ENCODE measurements around the gene KAZN.

The KAZN gene

GRCh38 chr1:15064217-15064929 lies 465.9 kb downstream of the KAZN start:
- DNase-seq (ENCODE audit: low spot score): no peak

- DNase-seq (ENCODE audit: low spot score): no peak
These were observed 466.8 kb downstream of the KAZN start for GRCh38 chr1:15065291-15065690.

- no peak for DNase-seq (ENCODE audit: low spot score)
These were observed 467.3 kb downstream of the KAZN start for GRCh38 chr1:15065736-15066135.

- DNase-seq (ENCODE audit: low spot score): no peak
These were observed 467.7 kb downstream of the KAZN start for GRCh38 chr1:15066191-15066590.

GRCh38 chr1:15067148-15067547 lies 468.7 kb downstream of the KAZN start:
- DNase-seq (ENCODE audit: low spot score): no peak

GRCh38 chr1:15068152-15068551 lies 469.7 kb downstream of the KAZN start:
- no peak for DNase-seq (ENCODE audit: low spot score)

- no peak for DNase-seq (ENCODE audit: low spot score)
These were observed 470.5 kb downstream of the KAZN start for GRCh38 chr1:15068997-15069396.

GRCh38 chr1:15070145-15070748 lies 471.8 kb downstream of the KAZN start:
- DNase-seq (ENCODE audit: low spot score): no peak

- no peak for DNase-seq (ENCODE audit: low spot score)
These were observed 473.5 kb downstream of the KAZN start for GRCh38 chr1:15071936-15072335.

- DNase-seq (ENCODE audit: low spot score): no peak
These were observed 475.4 kb downstream of the KAZN start for GRCh38 chr1:15073799-15074308.

GRCh38 chr1:15075175-15075574 lies 476.7 kb downstream of the KAZN start:
- no peak for DNase-seq (ENCODE audit: low spot score)

- DNase-seq (ENCODE audit: low spot score): peak; percentile 31
These were observed 477.3 kb downstream of the KAZN start for GRCh38 chr1:15075817-15076216.

- DNase-seq (ENCODE audit: low spot score): no peak
These were observed 478.3 kb downstream of the KAZN start for GRCh38 chr1:15076807-15077206.

GRCh38 chr1:15077384-15077783 lies 478.9 kb downstream of the KAZN start:
- DNase-seq (ENCODE audit: low spot score): no peak

GRCh38 chr1:15080328-15081007 lies 482.0 kb downstream of the KAZN start:
- no peak for DNase-seq (ENCODE audit: low spot score)

- DNase-seq (ENCODE audit: low spot score): no peak
These were observed 482.6 kb downstream of the KAZN start for GRCh38 chr1:15081102-15081501.

- DNase-seq (ENCODE audit: low spot score): no peak
These were observed 485.1 kb downstream of the KAZN start for GRCh38 chr1:15083578-15083977.

- DNase-seq (ENCODE audit: low spot score): peak; percentile 63
These were observed 489.9 kb downstream of the KAZN start for GRCh38 chr1:15088281-15088971.

GRCh38 chr1:15089258-15089992 lies 490.9 kb downstream of the KAZN start:
- DNase-seq (ENCODE audit: low spot score): peak; percentile 36

- DNase-seq (ENCODE audit: low spot score): no peak
These were observed 491.9 kb downstream of the KAZN start for GRCh38 chr1:15090373-15090772.

- DNase-seq (ENCODE audit: low spot score): no peak
These were observed 495.6 kb downstream of the KAZN start for GRCh38 chr1:15094056-15094455.
